Loucy (cell line): ENCODE measurements around the gene ZNF467.

Source experiments
- H2AFZ ChIP-seq: fragments of 200-600 bp; sonication (generic); 2 replicates; pipeline ENCODE4 v1.6.0; 2016; ENCODE audit warnings: antibody characterized with exemption, mild to moderate bottlenecking, low read length, moderate library complexity
- H3F3A ChIP-seq: fragments of 200-600 bp; 2 replicates; pipeline ENCODE4 v1.6.0; 2016; ENCODE audit warnings: antibody characterized with exemption, low read depth, mild to moderate bottlenecking
- H3K27me3 ChIP-seq: fragments of 200-600 bp; sonication (generic); 2 replicates; pipeline ENCODE4 v1.6.1; 2014; ENCODE audit warnings: low read length, mild to moderate bottlenecking; ENCODE audit not compliant: insufficient read depth, poor library complexity, severe bottlenecking
- H3K36me3 ChIP-seq: fragments of 200-600 bp; sonication (generic); 2 replicates; pipeline ENCODE4 v1.6.1; 2016; ENCODE audit warnings: low read length; ENCODE audit not compliant: insufficient read depth
- H3K4me1 ChIP-seq: fragments of 200-600 bp; sonication (generic); 2 replicates; pipeline ENCODE4 v1.5.1; 2014; ENCODE audit warnings: low read length, mild to moderate bottlenecking; ENCODE audit not compliant: insufficient read depth, poor library complexity, severe bottlenecking
- H3K4me2 ChIP-seq: fragments of 200-600 bp; sonication (generic); 2 replicates; pipeline ENCODE4 v1.6.0; 2014; ENCODE audit warnings: antibody characterized with exemption, low read length, low read depth, mild to moderate bottlenecking; ENCODE audit not compliant: poor library complexity, severe bottlenecking
- H3K4me3 ChIP-seq: fragments of 200-600 bp; sonication (generic); 2 replicates; pipeline ENCODE4 v1.5.1; 2014; ENCODE audit warnings: low read length, mild to moderate bottlenecking, mixed read lengths; ENCODE audit not compliant: poor library complexity, severe bottlenecking
- H3K79me2 ChIP-seq: fragments of 200-600 bp; sonication (generic); 2 replicates; pipeline ENCODE4 v1.6.1; 2014; ENCODE audit warnings: low read length; ENCODE audit not compliant: insufficient read depth
- H3K9ac ChIP-seq: fragments of 200-600 bp; sonication (generic); 2 replicates; pipeline ENCODE4 v1.6.0; 2014; ENCODE audit warnings: mild to moderate bottlenecking, low read depth, low read length, moderate library complexity; ENCODE audit not compliant: poor library complexity, severe bottlenecking
- H3K9me2 ChIP-seq: fragments of 200-600 bp; sonication (generic); replicated peaks from 2 replicates; pipeline ENCODE4 v1.6.1; 2016; ENCODE audit warnings: low read depth, low read length, mixed read lengths
- H3K9me3 ChIP-seq: fragments of 200-600 bp; sonication (generic); 2 replicates; pipeline ENCODE4 v1.6.1; 2014; ENCODE audit warnings: mild to moderate bottlenecking, antibody characterized with exemption, low read length, low read depth; ENCODE audit not compliant: insufficient read depth
- H4K20me1 ChIP-seq: fragments of 200-600 bp; sonication (generic); 2 replicates; pipeline ENCODE4 v1.6.0; 2014; ENCODE audit warnings: antibody characterized with exemption, low read length, mild to moderate bottlenecking; ENCODE audit not compliant: insufficient read depth, poor library complexity, severe bottlenecking
- CTCF ChIP-seq: fragments of 200-600 bp; sonication (generic); conservative IDR thresholded peaks from 2 replicates; pipeline ENCODE4 v1.5.1; 2014; ENCODE audit warnings: mild to moderate bottlenecking, antibody characterized with exemption, low read length
- EZH2phosphoT487 ChIP-seq: fragments of 200-600 bp; IDR thresholded peaks from 2 replicates; pipeline ENCODE4 v1.6.1; 2018; ENCODE audit warnings: antibody characterized with exemption, mild to moderate bottlenecking, moderate library complexity, borderline replicate concordance

Gene ZNF467

GRCh38 chr7:149715476-149715875, 57.9 kb downstream of the ZNF467 start:
- Histone ChIP-seq H3F3A (no peaks in the 10 kb centered on the region), H3K9ac (peak overlapping the region; percentile 92), H4K20me1 (no peaks in the 10 kb centered on the region), H3K36me3 (no peaks in the 10 kb centered on the region), H3K4me2 (peak overlapping the region; percentile 83), H3K9me2 (no peaks in the 10 kb centered on the region), H3K27me3 (no peaks in the 10 kb centered on the region), H3K9me3 (peaks cover 7% of the 10 kb centered on the region), H3K4me3 (peak overlapping the region; percentile 96), H2AFZ (peak overlapping the region; percentile 93), H3K79me2 (peaks cover 32% of the 10 kb centered on the region), H3K4me1 (peaks cover 19% of the 10 kb centered on the region)
- TF ChIP-seq CTCF (no peak), EZH2phosphoT487 (no peak)

- TF ChIP-seq EZH2phosphoT487 = no peak
- no peak for TF ChIP-seq CTCF
- Histone ChIP-seq H3K79me2 (peaks cover 32% of the 10 kb centered on the region), H3K9ac (peak overlapping the region; percentile 92), H3K9me3 (peaks cover 10% of the 10 kb centered on the region), H3K27me3 (no peaks in the 10 kb centered on the region), H3F3A (no peaks in the 10 kb centered on the region), H3K36me3 (no peaks in the 10 kb centered on the region), H4K20me1 (no peaks in the 10 kb centered on the region), H3K9me2 (no peaks in the 10 kb centered on the region), H3K4me2 (peak overlapping the region; percentile 83), H3K4me3 (peak overlapping the region; percentile 96), H3K4me1 (peaks cover 19% of the 10 kb centered on the region), H2AFZ (peak overlapping the region; percentile 93)
These were observed 58.4 kb downstream of the ZNF467 start for GRCh38 chr7:149714910-149715471.
